Smooth muscle cell of the brain vasculature (primary cell): ENCODE measurements around the gene IL1RAPL2.
"Not testable (repeated sequence)": the region's sequence is repeated elsewhere in the genome, so short reads cannot be mapped to it uniquely, and the experiment has no call there.

Experiments used
- DNase-seq: peaks from one replicate; pipeline ENCODE4 v3.0.0-alpha.2; 2012; ENCODE audit warnings: low read depth, low spot score

The IL1RAPL2 gene

DNA sequence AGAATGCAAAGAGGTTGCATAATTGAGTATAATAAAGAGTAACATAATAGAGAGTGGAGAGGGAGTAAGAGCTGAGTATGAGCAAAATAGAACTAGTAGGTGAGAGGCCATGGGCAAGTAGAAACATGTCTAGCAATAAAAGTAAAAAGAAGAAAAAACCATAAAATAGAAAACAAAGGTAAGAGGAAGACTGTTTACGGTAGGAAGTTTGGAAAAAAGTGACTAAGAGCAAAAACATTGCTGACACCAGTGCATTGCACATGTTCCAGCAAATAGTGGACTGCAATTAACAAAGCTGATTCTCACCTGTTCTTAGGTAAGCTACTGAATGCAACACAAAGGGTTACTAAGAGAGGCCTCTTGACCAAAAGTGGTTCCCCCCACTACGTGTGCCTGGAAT lies 451.6 kb downstream of the IL1RAPL2 start:
- DNase-seq = no peak

- DNase-seq = no peak
Observed at GRCh38 chrX:105018865-105019264, 452.9 kb downstream of the IL1RAPL2 start.

- not testable (repeated sequence) for DNase-seq
Observed at GRCh38 chrX:105028962-105029361, 463.0 kb downstream of the IL1RAPL2 start.

GRCh38 chrX:105038672-105039328 lies 472.8 kb downstream of the IL1RAPL2 start:
- no peak for DNase-seq

- no peak for DNase-seq
Observed at GRCh38 chrX:105050921-105051320, 484.9 kb downstream of the IL1RAPL2 start.

- DNase-seq = no peak
Observed at GRCh38 chrX:105051364-105051763, 485.4 kb downstream of the IL1RAPL2 start.

DNA sequence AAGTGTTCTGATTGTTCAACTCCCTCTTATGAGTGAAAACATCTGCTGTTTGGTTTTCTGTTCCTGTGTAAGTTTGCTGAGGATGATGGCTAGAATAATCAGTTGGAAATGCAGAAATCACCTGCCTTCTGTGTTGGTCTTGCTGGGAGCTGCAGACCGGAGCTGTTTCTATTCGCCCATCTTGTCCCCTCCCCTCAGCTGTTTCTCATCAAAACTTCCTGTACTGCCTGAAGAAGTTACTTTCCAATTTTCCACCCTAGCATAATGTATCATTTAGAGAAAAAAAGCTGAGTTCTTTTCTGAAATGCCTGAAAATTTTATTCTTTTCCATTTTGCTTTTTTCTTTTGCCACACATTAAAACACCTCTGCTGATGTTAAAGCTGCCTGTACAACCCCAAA lies 486.9 kb downstream of the IL1RAPL2 start:
- DNase-seq = no peak

- no peak for DNase-seq
Observed at GRCh38 chrX:105063743-105064142, 497.7 kb downstream of the IL1RAPL2 start.

GRCh38 chrX:105098201-105098600 lies 532.2 kb downstream of the IL1RAPL2 start:
- no peak for DNase-seq

- DNase-seq = no peak
Observed at GRCh38 chrX:105098812-105099211, 532.8 kb downstream of the IL1RAPL2 start.

DNA sequence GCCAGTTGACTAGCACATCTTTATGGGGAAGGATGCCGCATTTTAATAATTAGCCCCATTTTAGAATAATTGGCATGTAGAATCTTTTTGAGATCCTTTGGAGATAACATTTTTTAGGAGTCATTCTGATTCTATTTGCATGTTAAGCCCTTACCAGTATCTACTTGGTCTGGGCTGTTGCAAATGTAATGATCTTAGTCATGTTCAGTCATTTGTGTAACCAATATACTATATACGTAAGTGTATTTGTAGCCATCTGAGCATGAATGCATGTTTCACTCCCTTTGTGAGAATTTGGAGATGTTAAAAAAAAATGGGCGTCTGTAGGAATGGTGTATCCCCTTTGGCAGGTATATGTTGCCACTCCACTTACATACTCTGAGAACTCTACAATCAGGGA lies 535.4 kb downstream of the IL1RAPL2 start:
- no peak for DNase-seq

GRCh38 chrX:105109936-105110335 lies 543.9 kb downstream of the IL1RAPL2 start:
- DNase-seq = no peak

GRCh38 chrX:105114554-105115130 lies 548.6 kb downstream of the IL1RAPL2 start:
- DNase-seq = no peak

DNA sequence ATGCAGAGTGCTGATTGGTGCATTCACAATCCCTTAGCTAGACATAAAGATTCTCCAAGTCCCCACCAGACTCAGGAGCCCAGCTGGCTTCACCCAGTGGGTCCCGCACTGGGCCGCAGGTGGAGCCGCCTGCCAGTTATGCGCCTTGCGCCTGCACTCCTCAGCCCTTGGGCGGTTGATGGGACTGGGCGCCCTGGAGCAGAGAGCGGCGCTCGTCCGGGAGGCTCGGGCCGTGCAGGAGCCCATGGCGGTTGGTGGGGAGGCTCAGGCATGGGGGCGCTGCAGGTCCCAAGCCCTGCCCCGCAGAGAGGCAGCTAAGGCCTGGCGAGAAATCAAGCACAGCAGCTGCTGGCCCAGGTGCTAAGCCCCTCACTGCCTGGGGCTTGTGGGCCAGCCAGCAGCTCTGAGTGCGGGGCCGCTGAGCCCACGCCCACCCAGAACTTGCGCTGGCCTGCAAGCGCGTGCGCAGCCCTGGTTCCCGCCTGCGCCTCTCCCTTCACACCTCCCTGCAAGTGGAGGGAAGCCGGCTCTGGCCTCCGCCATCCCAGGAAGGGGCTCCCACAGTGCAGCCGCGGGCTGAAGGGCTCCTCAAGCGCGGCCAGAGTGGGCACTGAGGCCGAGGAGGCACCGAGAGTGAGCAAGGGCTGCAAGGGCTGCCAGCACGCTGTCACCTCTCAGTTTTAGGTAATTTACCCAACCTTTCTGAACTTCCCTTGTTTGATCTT lies 549.8 kb downstream of the IL1RAPL2 start:
- DNase-seq = not testable (repeated sequence)

- no peak for DNase-seq
Observed at GRCh38 chrX:105116486-105116885, 550.5 kb downstream of the IL1RAPL2 start.

GRCh38 chrX:105117621-105118020 lies 551.6 kb downstream of the IL1RAPL2 start:
- no peak for DNase-seq

DNA sequence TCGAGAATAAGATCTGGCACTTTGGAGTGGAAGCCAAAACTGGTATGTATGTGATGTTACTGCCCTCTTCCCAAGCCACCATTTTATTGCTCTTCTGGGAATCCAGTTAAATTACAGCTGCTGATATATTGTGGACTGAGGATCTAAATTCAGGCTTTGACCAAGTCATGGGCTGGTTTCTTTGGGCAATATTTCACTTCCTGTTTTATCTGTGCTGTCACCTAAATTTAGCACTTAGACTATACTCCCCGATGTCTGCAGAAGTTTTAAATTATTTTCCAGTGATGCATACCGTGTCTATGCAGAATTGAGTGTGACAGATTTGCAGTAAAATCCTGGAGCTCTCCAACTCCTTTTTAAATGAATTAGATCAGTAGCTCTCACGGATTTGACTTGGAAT lies 554.5 kb downstream of the IL1RAPL2 start:
- DNase-seq = no peak

GRCh38 chrX:105121186-105121585 lies 555.2 kb downstream of the IL1RAPL2 start:
- DNase-seq = no peak

DNA sequence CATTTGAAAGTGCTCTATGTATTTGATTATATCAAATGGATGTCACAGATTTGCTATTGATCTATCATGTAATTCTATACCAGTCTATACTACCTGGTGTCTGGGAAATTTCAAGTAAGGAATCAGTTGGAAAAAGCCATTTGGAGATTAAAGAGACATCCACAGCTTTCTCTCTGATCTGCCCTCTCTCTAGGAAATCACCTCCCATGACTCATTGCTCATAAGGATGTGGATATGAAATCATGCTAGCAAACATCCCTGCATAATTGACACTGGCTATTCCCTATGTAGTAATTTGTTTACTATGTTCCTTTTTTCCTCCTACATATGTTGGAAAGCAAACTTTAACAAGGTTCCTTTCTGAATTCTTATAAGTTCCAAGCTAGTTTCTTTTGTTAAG lies 560.2 kb downstream of the IL1RAPL2 start:
- DNase-seq = no peak

- DNase-seq = no peak
Observed at GRCh38 chrX:105134273-105134672, 568.3 kb downstream of the IL1RAPL2 start.

GRCh38 chrX:105136786-105137185 lies 570.8 kb downstream of the IL1RAPL2 start:
- DNase-seq = no peak

GRCh38 chrX:105150036-105150435 lies 584.0 kb downstream of the IL1RAPL2 start:
- DNase-seq = no peak

DNA sequence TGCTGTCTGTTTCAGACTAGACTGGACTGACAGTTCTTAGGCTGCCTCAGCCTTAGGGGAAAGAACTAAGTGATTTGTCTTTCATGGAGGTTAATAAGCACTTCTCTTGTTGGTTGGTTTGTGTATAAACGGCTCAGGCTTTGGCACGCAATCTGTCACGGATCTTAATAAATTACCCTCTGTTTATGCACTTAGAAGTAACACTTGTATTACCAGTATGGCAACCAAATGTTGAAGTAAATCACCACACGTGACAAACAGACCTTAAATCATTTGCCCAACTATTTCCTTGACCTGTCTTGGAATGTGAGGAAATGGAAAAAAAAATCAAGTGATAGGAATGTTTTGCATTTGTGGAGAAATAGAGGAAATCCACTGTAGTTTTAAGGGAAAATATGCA lies 584.6 kb downstream of the IL1RAPL2 start:
- no peak for DNase-seq
